DOHH2 (cell line): Measurements from ENCODE around the gene PTPN12.

ENCODE experiments used
- EZH2phosphoT487 ChIP-seq: fragments of 200-600 bp; sonication (generic); IDR thresholded peaks from 2 replicates; pipeline ENCODE4 v1.6.1; 2017; ENCODE audit warnings: borderline replicate concordance, mild to moderate bottlenecking, antibody characterized with exemption, low read length, moderate library complexity, mixed read lengths
- TF ChIP-seq, protein P1 (sequence below): fragments of 200-600 bp; sonication (generic); IDR thresholded peaks from one replicate; pipeline ENCODE4 v1.5.1; 2014; ENCODE audit warnings: antibody characterized with exemption, mild to moderate bottlenecking, low read depth, low read length; ENCODE audit not compliant: poor library complexity, severe bottlenecking

DNA sequence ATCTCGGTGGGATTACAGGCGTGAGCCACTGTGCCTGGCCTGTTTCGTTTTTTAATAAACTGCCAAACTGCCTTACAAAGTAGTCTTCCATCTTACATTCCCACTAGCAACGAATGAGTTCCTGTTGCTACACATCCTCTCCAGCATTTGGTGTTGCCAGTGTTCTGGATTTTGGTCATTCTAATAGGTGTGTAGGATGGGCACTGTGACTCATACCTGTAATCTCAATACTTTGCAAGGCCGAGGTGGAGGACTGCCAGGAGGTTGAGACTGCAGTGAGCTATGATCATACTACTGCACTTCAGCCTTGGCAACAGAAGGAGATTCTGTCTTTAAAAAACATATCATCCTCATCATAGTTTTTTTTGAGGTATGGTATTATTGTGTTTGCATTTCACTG lies 137.8 kb downstream of the PTPN12 start:
- TF ChIP-seq, protein P1, sequence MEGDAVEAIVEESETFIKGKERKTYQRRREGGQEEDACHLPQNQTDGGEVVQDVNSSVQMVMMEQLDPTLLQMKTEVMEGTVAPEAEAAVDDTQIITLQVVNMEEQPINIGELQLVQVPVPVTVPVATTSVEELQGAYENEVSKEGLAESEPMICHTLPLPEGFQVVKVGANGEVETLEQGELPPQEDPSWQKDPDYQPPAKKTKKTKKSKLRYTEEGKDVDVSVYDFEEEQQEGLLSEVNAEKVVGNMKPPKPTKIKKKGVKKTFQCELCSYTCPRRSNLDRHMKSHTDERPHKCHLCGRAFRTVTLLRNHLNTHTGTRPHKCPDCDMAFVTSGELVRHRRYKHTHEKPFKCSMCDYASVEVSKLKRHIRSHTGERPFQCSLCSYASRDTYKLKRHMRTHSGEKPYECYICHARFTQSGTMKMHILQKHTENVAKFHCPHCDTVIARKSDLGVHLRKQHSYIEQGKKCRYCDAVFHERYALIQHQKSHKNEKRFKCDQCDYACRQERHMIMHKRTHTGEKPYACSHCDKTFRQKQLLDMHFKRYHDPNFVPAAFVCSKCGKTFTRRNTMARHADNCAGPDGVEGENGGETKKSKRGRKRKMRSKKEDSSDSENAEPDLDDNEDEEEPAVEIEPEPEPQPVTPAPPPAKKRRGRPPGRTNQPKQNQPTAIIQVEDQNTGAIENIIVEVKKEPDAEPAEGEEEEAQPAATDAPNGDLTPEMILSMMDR: no peak
- no peak for TF ChIP-seq EZH2phosphoT487
